Measurements from ENCODE around the gene SOAT2. TPM values are rescaled to one million over a fixed set of nuclear protein-coding genes. Genes with fewer than 3 reads are reported as not detected.

The SOAT2 gene
- total and polyA plus RNA-seq, 2 of the 4 experiments (the other 2 are of a cell fraction) = 0.18 to 0.39 TPM

DNA sequence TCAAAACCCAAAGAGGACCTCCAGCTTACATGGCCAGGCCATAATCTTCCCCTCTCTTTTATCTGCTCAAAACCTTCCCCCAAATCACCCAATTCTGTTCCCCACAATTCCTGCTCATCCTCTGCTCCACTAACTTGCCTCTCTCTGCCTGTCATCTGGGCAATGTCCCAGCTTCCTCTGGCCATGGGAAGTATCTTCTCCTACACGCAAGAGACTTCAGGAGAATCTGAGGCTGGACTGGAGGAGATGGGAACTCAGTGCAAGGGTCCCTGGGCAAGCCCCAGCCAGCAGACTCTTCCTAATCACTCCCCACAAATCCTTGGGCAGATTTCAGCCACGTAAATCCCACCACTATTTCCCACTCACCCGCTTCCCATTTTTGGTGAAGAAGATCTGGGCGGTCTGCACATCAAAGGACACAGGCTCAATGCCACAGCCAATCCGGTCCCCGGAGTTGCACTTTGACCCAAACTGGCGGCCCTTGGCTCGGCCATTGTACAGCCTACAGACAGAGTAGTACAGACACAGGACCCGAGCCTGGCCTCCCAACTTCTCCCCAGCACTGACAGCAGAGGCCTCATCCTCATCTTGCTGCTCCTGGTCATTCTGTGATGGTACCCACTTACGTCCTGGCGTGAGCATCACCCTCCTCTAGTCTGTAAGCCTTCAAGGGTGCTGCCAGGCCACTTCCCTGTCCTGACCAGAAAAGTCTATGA lies 28.8 kb upstream of the SOAT2 start:
- DNase-seq = no peak
- in situ Hi-C loops (cut with MboI; ENCODE audit: low sequenced_read_pairs) = no loop called here

More for the DNA sequence above, 28.8 kb upstream of the SOAT2 start:
- TF ChIP-seq BHLHE40 (IDR thresholded peaks at IDR 0.05; ENCODE audit: low read depth, low read length) = no peak
- TF ChIP-seq NFE2L2 (IDR thresholded peaks at IDR 0.05; ENCODE audit: low read depth, low read length) = no peak
- TF ChIP-seq CEBPB (IDR thresholded peaks at IDR 0.05; ENCODE audit: low read depth, low read length) = no peak
- TF ChIP-seq RAD21 (IDR thresholded peaks at IDR 0.05; ENCODE audit: low read length) = no peak
- no peak for TF ChIP-seq MXI1 (IDR thresholded peaks at IDR 0.05; ENCODE audit: borderline replicate concordance, low read depth, low read length)
- no peak for TF ChIP-seq RCOR1 (IDR thresholded peaks at IDR 0.05; ENCODE audit: insufficient replicate concordance, low read length)
- TF ChIP-seq SMC3 (IDR thresholded peaks at IDR 0.05; ENCODE audit: low read depth, low read length) = no peak
- TF ChIP-seq, protein P1, sequence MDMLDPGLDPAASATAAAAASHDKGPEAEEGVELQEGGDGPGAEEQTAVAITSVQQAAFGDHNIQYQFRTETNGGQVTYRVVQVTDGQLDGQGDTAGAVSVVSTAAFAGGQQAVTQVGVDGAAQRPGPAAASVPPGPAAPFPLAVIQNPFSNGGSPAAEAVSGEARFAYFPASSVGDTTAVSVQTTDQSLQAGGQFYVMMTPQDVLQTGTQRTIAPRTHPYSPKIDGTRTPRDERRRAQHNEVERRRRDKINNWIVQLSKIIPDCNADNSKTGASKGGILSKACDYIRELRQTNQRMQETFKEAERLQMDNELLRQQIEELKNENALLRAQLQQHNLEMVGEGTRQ (IDR thresholded peaks at IDR 0.05; ENCODE audit: low read depth, low read length) = no peak
- TF ChIP-seq MAZ (IDR thresholded peaks at IDR 0.05; ENCODE audit: borderline replicate concordance, low read depth, low read length) = no peak
- TF ChIP-seq MAFK (IDR thresholded peaks at IDR 0.05; ENCODE audit: low read depth, low read length) = no peak
- TF ChIP-seq POLR2A (IDR thresholded peaks at IDR 0.05; ENCODE audit: low read depth, low read length) = no peak
- TF ChIP-seq, protein P2, sequence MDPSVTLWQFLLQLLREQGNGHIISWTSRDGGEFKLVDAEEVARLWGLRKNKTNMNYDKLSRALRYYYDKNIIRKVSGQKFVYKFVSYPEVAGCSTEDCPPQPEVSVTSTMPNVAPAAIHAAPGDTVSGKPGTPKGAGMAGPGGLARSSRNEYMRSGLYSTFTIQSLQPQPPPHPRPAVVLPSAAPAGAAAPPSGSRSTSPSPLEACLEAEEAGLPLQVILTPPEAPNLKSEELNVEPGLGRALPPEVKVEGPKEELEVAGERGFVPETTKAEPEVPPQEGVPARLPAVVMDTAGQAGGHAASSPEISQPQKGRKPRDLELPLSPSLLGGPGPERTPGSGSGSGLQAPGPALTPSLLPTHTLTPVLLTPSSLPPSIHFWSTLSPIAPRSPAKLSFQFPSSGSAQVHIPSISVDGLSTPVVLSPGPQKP (IDR thresholded peaks at IDR 0.05; ENCODE audit: borderline replicate concordance, low read depth, low read length) = no peak
- TF ChIP-seq, protein P3, sequence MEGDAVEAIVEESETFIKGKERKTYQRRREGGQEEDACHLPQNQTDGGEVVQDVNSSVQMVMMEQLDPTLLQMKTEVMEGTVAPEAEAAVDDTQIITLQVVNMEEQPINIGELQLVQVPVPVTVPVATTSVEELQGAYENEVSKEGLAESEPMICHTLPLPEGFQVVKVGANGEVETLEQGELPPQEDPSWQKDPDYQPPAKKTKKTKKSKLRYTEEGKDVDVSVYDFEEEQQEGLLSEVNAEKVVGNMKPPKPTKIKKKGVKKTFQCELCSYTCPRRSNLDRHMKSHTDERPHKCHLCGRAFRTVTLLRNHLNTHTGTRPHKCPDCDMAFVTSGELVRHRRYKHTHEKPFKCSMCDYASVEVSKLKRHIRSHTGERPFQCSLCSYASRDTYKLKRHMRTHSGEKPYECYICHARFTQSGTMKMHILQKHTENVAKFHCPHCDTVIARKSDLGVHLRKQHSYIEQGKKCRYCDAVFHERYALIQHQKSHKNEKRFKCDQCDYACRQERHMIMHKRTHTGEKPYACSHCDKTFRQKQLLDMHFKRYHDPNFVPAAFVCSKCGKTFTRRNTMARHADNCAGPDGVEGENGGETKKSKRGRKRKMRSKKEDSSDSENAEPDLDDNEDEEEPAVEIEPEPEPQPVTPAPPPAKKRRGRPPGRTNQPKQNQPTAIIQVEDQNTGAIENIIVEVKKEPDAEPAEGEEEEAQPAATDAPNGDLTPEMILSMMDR (conservative IDR thresholded peaks at IDR 0.05; ENCODE audit: low read depth, low read length) = no peak
- no peak for TF ChIP-seq FOS (IDR thresholded peaks at IDR 0.05; ENCODE audit: low read depth, low read length)
- no peak for TF ChIP-seq RFX5 (IDR thresholded peaks at IDR 0.05; ENCODE audit: low read depth, low read length)
- no peak for TF ChIP-seq CHD1 (IDR thresholded peaks at IDR 0.05; ENCODE audit: low read depth, low read length)
- no peak overlapping the region for H4K91ac ChIP-seq (ENCODE audit: insufficient read depth, low read depth, low read length)
- H2AFZ ChIP-seq (replicated peaks; ENCODE audit: low read length, poor library complexity) = no peak overlapping the region
- no peak overlapping the region for H2AK9ac ChIP-seq (replicated peaks; ENCODE audit: low read depth, low read length, poor library complexity)
- intact Hi-C loops (cut with micrococcal nuclease) (no loop called here), dilution Hi-C loops (cut with HindIII; ENCODE audit: low sequenced_read_pairs, unreplicated experiment) (no loop called here)
- no peak overlapping the region for H3K27ac ChIP-seq (ENCODE audit: insufficient read depth, low read length)
- peaks cover 29% of the 10 kb centered on the region for H3K36me3 ChIP-seq (ENCODE audit: control insufficient read depth, insufficient read depth, low read length)
- H4K20me1 ChIP-seq (ENCODE audit: insufficient read depth, low read length) = no peaks in the 10 kb centered on the region
- no peak overlapping the region for H2BK15ac ChIP-seq (ENCODE audit: low read depth, low read length)
- no TSS peak for BruUV-seq (replicated peaks)
- H3K23ac ChIP-seq (ENCODE audit: low read depth, low read length) = no peak overlapping the region
- peaks cover 19% of the 10 kb centered on the region for H3K9me1 ChIP-seq (ENCODE audit: insufficient read depth, low read length)
- peaks cover 31 to 69% of the 10 kb centered on the region in 2 experiments for H3K79me1 ChIP-seq (ENCODE audit: low read depth in 1 of 2, low read length in 2 of 2)
- ATAC-seq (ENCODE audit: low read depth) = no peak
- no peak overlapping the region for H4K8ac ChIP-seq (ENCODE audit: low read depth in 2 of 2, low read length in 2 of 2)
- no peak overlapping the region for H3K18ac ChIP-seq (ENCODE audit: low read depth, low read length)
- H3K4ac ChIP-seq (ENCODE audit: low read depth, low read length) = no peak overlapping the region
- no peaks in the 10 kb centered on the region for H3K9me3 ChIP-seq (ENCODE audit: control insufficient read depth, insufficient read depth, low read length)
- no peak overlapping the region for H2AK5ac ChIP-seq (ENCODE audit: low read depth, low read length)
- ChIA-PET CTCF (no interaction called here), POLR2A (ENCODE audit: unreplicated experiment) (no interaction called here)
- peaks cover 17% of the 10 kb centered on the region for H3K4me1 ChIP-seq (ENCODE audit: control insufficient read depth, insufficient read depth, low read length)
- H3K4me3 ChIP-seq (ENCODE audit: insufficient read depth, low read depth, low read length) = no peak overlapping the region
- H4K5ac ChIP-seq (ENCODE audit: low read depth, low read length) = no peak overlapping the region
- H3K4me2 ChIP-seq (ENCODE audit: low read depth, low read length) = no peak overlapping the region
- H2BK5ac ChIP-seq (ENCODE audit: low read depth, low read length, poor library complexity, severe bottlenecking) = no peak overlapping the region
- H3K56ac ChIP-seq (ENCODE audit: extremely low read depth, insufficient read depth, low read length) = no peak overlapping the region
- no peaks in the 10 kb centered on the region for H3K27me3 ChIP-seq (ENCODE audit: control insufficient read depth, insufficient read depth, low read length)
- no peak overlapping the region for H2BK120ac ChIP-seq (ENCODE audit: low read depth, low read length)
- no peak overlapping the region for H3K14ac ChIP-seq (replicated peaks; ENCODE audit: low read depth, low read length)
- no peak overlapping the region for H3K9ac ChIP-seq (ENCODE audit: low read depth, low read length)
- H2BK20ac ChIP-seq (ENCODE audit: low read depth, low read length) = no peak overlapping the region
- WGBS, 2 experiments (ENCODE audit: extremely low coverage in 2 of 2, insufficient read length in 1 of 2) = 97% methylated on average over 6 of the region's 11 CpGs; no CpG with 5 or more reads in 1 of the 2 experiments
